Naive thymus-derived CD4-positive, alpha-beta T cell (primary cell): ENCODE results near the gene ZNF473. TPM values are rescaled to one million over a fixed set of nuclear protein-coding genes. Genes with fewer than 3 reads are reported as not detected.

Experiments used
- ATAC-seq: fragments of 150-1000 bp; cut with Tn5 transposase; 2 replicates; pipeline ENCODE4 v1.10.0; 2021; ENCODE audit warnings: mild to moderate bottlenecking, moderate library complexity
- CTCF ChIA-PET: fragments of 350-600 bp; sonication (Branson Sonifier 250); formaldehyde crosslinking; loops from one replicate; lab custom pipeline; 2021; ENCODE audit warnings: antibody characterized with exemption; lab: Charles Lee
- POLR2A ChIA-PET: fragments of 350-600 bp; sonication (Branson Sonifier 250); formaldehyde crosslinking; loops from one replicate; lab custom pipeline; 2021; ENCODE audit warnings: antibody characterized with exemption, inconsistent platforms; lab: Charles Lee
- DNase-seq, 9 donors: peaks; one replicate each; pipeline versions ENCODE4 v3.0.0 to v3.0.0-alpha.2; 2020 to 2022; ENCODE audit warnings: mixed read lengths in 1 of 9
- H3K27ac ChIP-seq: one replicate; pipeline ENCODE4 v1.7.0; 2013; ENCODE audit warnings: mild to moderate bottlenecking, low read depth, low read length, moderate library complexity
- H3K27me3 ChIP-seq, 2 donors: one replicate each; pipeline ENCODE4 v1.7.0; 2013; ENCODE audit warnings: low read length in 2 of 2, mild to moderate bottlenecking in 2 of 2, moderate library complexity in 2 of 2; ENCODE audit not compliant: control insufficient read depth in 2 of 2, insufficient read depth in 2 of 2
- H3K36me3 ChIP-seq, 3 experiments: 1 replicate in 2 of 3; 2 replicates in 1 of 3; pipeline ENCODE4 v1.7.0; 2013; ENCODE audit warnings: low read length in 3 of 3, mild to moderate bottlenecking in 3 of 3, moderate library complexity in 1 of 3; ENCODE audit not compliant: insufficient read depth in 3 of 3, control insufficient read depth in 2 of 3
- H3K4me1 ChIP-seq, 2 donors: one replicate each; pipeline ENCODE4 v1.7.0; 2013; ENCODE audit warnings: low read length in 2 of 2, mild to moderate bottlenecking in 2 of 2, moderate library complexity in 1 of 2; ENCODE audit not compliant: control insufficient read depth in 2 of 2, insufficient read depth in 2 of 2
- H3K4me3 ChIP-seq: 2 replicates; pipeline ENCODE4 v1.7.0; 2013; ENCODE audit warnings: mild to moderate bottlenecking, low read length
- H3K9me3 ChIP-seq, 3 experiments: 1 replicate in 2 of 3; 2 replicates in 1 of 3; pipeline ENCODE4 v1.7.0; 2013; ENCODE audit warnings: low read length in 3 of 3; ENCODE audit not compliant: control insufficient read depth in 2 of 3
- H3K27ac Mint-ChIP-seq, 9 donors: one replicate each; pipeline ENCODE4 v1.8.0; 2020 to 2022; ENCODE audit warnings: mixed read lengths in 9 of 9, mild to moderate bottlenecking in 8 of 9, moderate library complexity in 5 of 9, inconsistent platforms in 2 of 9
- H3K27me3 Mint-ChIP-seq, 5 donors: one replicate each; pipeline ENCODE4 v1.8.0; 2021 to 2022; ENCODE audit warnings: mixed read lengths in 5 of 5, mild to moderate bottlenecking in 1 of 5
- H3K36me3 Mint-ChIP-seq, 5 donors: one replicate each; pipeline ENCODE4 v1.8.0; 2020 to 2022; ENCODE audit warnings: mixed read lengths in 5 of 5, mild to moderate bottlenecking in 3 of 5, inconsistent platforms in 1 of 5
- H3K4me1 Mint-ChIP-seq, 7 donors: one replicate each; pipeline ENCODE4 v1.8.0; 2020 to 2022; ENCODE audit warnings: mixed read lengths in 7 of 7, mild to moderate bottlenecking in 3 of 7, inconsistent platforms in 1 of 7
- H3K4me3 Mint-ChIP-seq, 10 donors: one replicate each; pipeline ENCODE4 v1.8.0; 2020 to 2022; ENCODE audit warnings: mild to moderate bottlenecking in 10 of 10, mixed read lengths in 10 of 10, moderate library complexity in 6 of 10, inconsistent platforms in 2 of 10
- H3K9me3 Mint-ChIP-seq, 11 donors: one replicate each; pipeline ENCODE4 v1.8.0; 2020 to 2022; ENCODE audit warnings: mixed read lengths in 11 of 11, mild to moderate bottlenecking in 4 of 11, inconsistent platforms in 1 of 11, moderate library complexity in 1 of 11
- intact Hi-C, 2 donors: fragments of 100-400 bp; cut with micrococcal nuclease; formaldehyde crosslinking; loops; one replicate each; pipeline ENCODE4 v1.15.1; 2023
- polyA plus RNA-seq, 2 donors: library from polyadenylated mRNA; unstranded; fragments of 300-500 nt; fragmentation: Illumina TruSeq; gene quantifications; one replicate each; pipeline ENCODE4 v1.2.3, GENCODE V29; 2021
- total RNA-seq, 6 experiments: library from RNA in 5 of 6; stranded (reverse) in 5 of 6; gene quantifications; 1 replicate in 5 of 6; 2 replicates in 1 of 6; pipeline ENCODE4 v1.2.3 and lab custom pipeline; 2021 to 2026

The ZNF473 gene
- total and polyA plus RNA-seq, 7 experiments from 2014 or later: 2.8 to 13.9 (median 8.3) TPM

- no peak overlapping the region for H3K27ac ChIP-seq
- no peaks in the 10 kb centered on the region for H3K27me3 ChIP-seq
- Mint-ChIP-seq H3K36me3 (peaks cover 8 to 43% (median 16%) of the 10 kb centered on the region in 5 donors), H3K27me3 (no peaks in the 10 kb centered on the region), H3K4me3 (no peak overlapping the region), H3K9me3 (peaks cover 0 to 3% (median 0%) of the 10 kb centered on the region in 11 donors), H3K27ac (no peak overlapping the region), H3K4me1 (peaks cover 0 to 7% (median 0%) of the 10 kb centered on the region in 7 donors)
- peaks cover 0 to 52% (median 3%) of the 10 kb centered on the region in 3 experiments for H3K36me3 ChIP-seq
- DNase-seq (no peak), ATAC-seq (no peak)
- H3K4me1 ChIP-seq: no peaks in the 10 kb centered on the region
- CTCF ChIA-PET: no interaction called here
- no peaks in the 10 kb centered on the region for H3K9me3 ChIP-seq
- no peak overlapping the region for H3K4me3 ChIP-seq
- POLR2A ChIA-PET: interaction anchor here (0.6 kb wide), 1 partner anchor 1025 kb away, joined by 5 read pairs; no protein-coding TSS in a partner anchor
- intact Hi-C loops: loop anchor here in 1 of 2 donors (10.0 kb wide), 1 partner anchor 117 kb away; the partner anchor contains the start of gene PNKP
Measured at GRCh38 chr19:49981603-49982593, 43.9 kb upstream of the ZNF473 start.

GRCh38 chr19:49983645-49984229 is 42.1 kb upstream of the ZNF473 start:
- Histone ChIP-seq H3K4me3 (no peak overlapping the region), H3K27me3 (no peaks in the 10 kb centered on the region), H3K36me3 (peaks cover 0 to 46% (median 3%) of the 10 kb centered on the region in 3 experiments), H3K4me1 (no peaks in the 10 kb centered on the region), H3K9me3 (no peaks in the 10 kb centered on the region), H3K27ac (no peak overlapping the region)
- peaks cover 0 to 7% (median 0%) of the 10 kb centered on the region in 7 donors for H3K4me1 Mint-ChIP-seq
- peaks cover 8 to 41% (median 24%) of the 10 kb centered on the region in 5 donors for H3K36me3 Mint-ChIP-seq
- H3K27me3 Mint-ChIP-seq: no peaks in the 10 kb centered on the region
- intact Hi-C loops: loop anchor here (1.0 to 10.0 kb wide), 2 partner anchors 46 to 119 kb away; partner anchors contain the start of gene PNKP (in 1 of the 2)
- ATAC-seq: peak; percentile 73
- peaks cover 0 to 5% (median 0%) of the 10 kb centered on the region in 11 donors for H3K9me3 Mint-ChIP-seq
- H3K27ac Mint-ChIP-seq: no peak overlapping the region
- H3K4me3 Mint-ChIP-seq: no peak overlapping the region
- DNase-seq: peak; percentile 49 to 79 (median 67)
- CTCF ChIA-PET: interaction anchor here (0.7 to 1.5 kb wide), 3 partner anchors 9 to 54 kb away, joined by 3 to 4 read pairs (median 3); partner anchors contain the start of gene NUP62
- POLR2A ChIA-PET: no interaction called here

- H3K9me3 ChIP-seq: no peaks in the 10 kb centered on the region
- CTCF ChIA-PET: interaction anchor here (0.7 to 2.0 kb wide), 3 partner anchors 8 to 47 kb away, joined by 3 to 8 read pairs (median 4); no protein-coding TSS in a partner anchor
- DNase-seq: no peak
- H3K4me3 Mint-ChIP-seq: no peak overlapping the region
- H3K27me3 Mint-ChIP-seq: no peaks in the 10 kb centered on the region
- intact Hi-C loops: loop anchor here in 1 of 2 donors (10.0 kb wide), 1 partner anchor 120 kb away; the partner anchor contains the start of gene PNKP
- no peak overlapping the region for H3K4me3 ChIP-seq
- peaks cover 0 to 46% (median 3%) of the 10 kb centered on the region in 3 experiments for H3K36me3 ChIP-seq
- H3K4me1 ChIP-seq: no peaks in the 10 kb centered on the region
- peak overlapping the region in 1 of 9 donors; percentile 25 for H3K27ac Mint-ChIP-seq
- H3K36me3 Mint-ChIP-seq: peaks cover 8 to 49% (median 27%) of the 10 kb centered on the region in 5 donors
- no peaks in the 10 kb centered on the region for H3K27me3 ChIP-seq
- POLR2A ChIA-PET: interaction anchor here (0.6 to 1.6 kb wide), 2 partner anchors 11 to 55 kb away, joined by 3 to 5 read pairs; partner anchors contain the start of genes ATF5 and NUP62
- peaks cover 0 to 7% (median 0%) of the 10 kb centered on the region in 7 donors for H3K4me1 Mint-ChIP-seq
- H3K27ac ChIP-seq: no peak overlapping the region
- ATAC-seq: no peak
- H3K9me3 Mint-ChIP-seq: peaks cover 0 to 5% (median 0%) of the 10 kb centered on the region in 11 donors
Measured at GRCh38 chr19:49984491-49984890, 41.3 kb upstream of the ZNF473 start.

GRCh38 chr19:49985871-49986270 is 39.9 kb upstream of the ZNF473 start:
- Mint-ChIP-seq H3K4me1 (peaks cover 0 to 7% (median 0%) of the 10 kb centered on the region in 7 donors), H3K36me3 (peaks cover 8 to 45% (median 28%) of the 10 kb centered on the region in 5 donors), H3K4me3 (no peak overlapping the region), H3K27ac (peak overlapping the region in 2 of 9 donors; percentile 5 to 34), H3K9me3 (peaks cover 0 to 5% (median 0%) of the 10 kb centered on the region in 11 donors), H3K27me3 (no peaks in the 10 kb centered on the region)
- DNase-seq: no peak
- Histone ChIP-seq H3K9me3 (no peaks in the 10 kb centered on the region), H3K27me3 (no peaks in the 10 kb centered on the region), H3K36me3 (peaks cover 0 to 59% (median 5%) of the 10 kb centered on the region in 3 experiments), H3K4me1 (no peaks in the 10 kb centered on the region), H3K4me3 (no peak overlapping the region), H3K27ac (no peak overlapping the region)
- ATAC-seq: no peak
- intact Hi-C loops: loop anchor here (2.0 to 10.0 kb wide), 2 partner anchors 39 to 121 kb away; partner anchors contain the start of genes PNKP (in 1 of the 2) and VRK3 (in 1 of the 2)
- ChIA-PET CTCF (interaction anchor here (0.7 to 2.0 kb wide), 2 partner anchors 47 to 286 kb away, joined by 3 to 8 read pairs; no protein-coding TSS in a partner anchor), POLR2A (interaction anchor here (0.6 to 1.6 kb wide), 2 partner anchors 56 to 1043 kb away, joined by 4 to 5 read pairs; partner anchors contain the start of genes ATF5 and NUP62)

GRCh38 chr19:49986354-49986753 is 39.5 kb upstream of the ZNF473 start:
- H3K9me3 ChIP-seq: no peaks in the 10 kb centered on the region
- no peaks in the 10 kb centered on the region for H3K27me3 ChIP-seq
- intact Hi-C loops: loop anchor here (2.0 to 10.0 kb wide), 2 partner anchors 38 to 122 kb away; partner anchors contain the start of genes PNKP (in 1 of the 2) and VRK3 (in 1 of the 2)
- ChIA-PET CTCF (interaction anchor here (0.6 to 2.0 kb wide), 4 partner anchors 29 to 286 kb away, joined by 3 to 8 read pairs (median 4); no protein-coding TSS in a partner anchor), POLR2A (interaction anchor here (0.5 to 0.6 kb wide), 2 partner anchors 74 to 1043 kb away, joined by 4 to 5 read pairs; no protein-coding TSS in a partner anchor)
- Mint-ChIP-seq H3K4me3 (no peak overlapping the region), H3K4me1 (peaks cover 0 to 7% (median 0%) of the 10 kb centered on the region in 7 donors), H3K9me3 (peaks cover 0 to 5% (median 0%) of the 10 kb centered on the region in 11 donors), H3K27ac (peak overlapping the region in 2 of 9 donors; percentile 5 to 34), H3K27me3 (no peaks in the 10 kb centered on the region), H3K36me3 (peaks cover 8 to 48% (median 33%) of the 10 kb centered on the region in 5 donors)
- DNase-seq (no peak), ATAC-seq (no peak)
- H3K27ac ChIP-seq: no peak overlapping the region
- peaks cover 0 to 64% (median 6%) of the 10 kb centered on the region in 3 experiments for H3K36me3 ChIP-seq
- no peak overlapping the region for H3K4me3 ChIP-seq
- H3K4me1 ChIP-seq: no peaks in the 10 kb centered on the region
